GM18520 (cell line): Measurements from ENCODE around the gene VMAC.

ENCODE experiments used
- ATAC-seq: cut with Tn5 transposase; IDR thresholded peaks from one replicate; pipeline ENCODE4 v1.9.1; 2021; ENCODE audit not compliant: unreplicated experiment

Gene VMAC

DNA sequence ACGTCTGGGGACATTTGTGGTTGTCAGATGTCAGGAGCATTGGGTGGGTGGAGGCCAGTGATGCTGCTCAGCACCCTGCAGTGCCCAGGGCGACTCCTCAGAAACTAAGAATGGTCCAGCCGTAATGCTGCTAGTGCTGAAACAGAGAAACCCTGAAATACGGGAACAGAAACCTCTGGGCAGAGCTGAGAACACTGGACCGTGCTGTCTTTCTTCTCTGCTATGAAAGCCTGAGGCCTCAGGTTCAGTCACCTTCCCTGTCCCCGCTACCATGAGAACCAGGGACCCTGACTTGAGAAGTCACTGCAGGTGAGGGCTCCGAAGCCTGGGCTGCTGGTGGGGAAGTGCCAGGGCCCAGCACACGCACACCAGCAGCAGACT, 22.8 kb downstream of the VMAC start:
- no peak for ATAC-seq

DNA sequence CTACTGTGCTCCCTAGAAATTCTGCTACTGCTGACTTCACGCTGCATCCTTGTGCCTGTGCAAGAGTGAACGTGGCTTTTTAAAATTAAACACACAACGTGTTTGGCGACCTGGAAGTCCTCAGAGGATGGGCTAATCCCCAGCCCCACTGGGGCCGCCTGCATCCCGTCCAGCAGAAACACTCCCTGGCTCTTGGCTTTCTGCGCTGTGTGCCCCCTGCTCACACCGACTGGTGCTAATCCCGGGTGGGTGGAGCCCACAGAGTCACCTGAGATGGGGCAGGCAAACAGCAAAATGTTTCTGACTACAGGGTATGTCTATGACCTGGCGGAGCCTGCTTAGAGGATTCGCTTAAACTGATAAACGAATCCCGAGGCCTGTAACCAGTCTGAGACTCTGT, 24.5 kb downstream of the VMAC start:
- no peak for ATAC-seq

DNA sequence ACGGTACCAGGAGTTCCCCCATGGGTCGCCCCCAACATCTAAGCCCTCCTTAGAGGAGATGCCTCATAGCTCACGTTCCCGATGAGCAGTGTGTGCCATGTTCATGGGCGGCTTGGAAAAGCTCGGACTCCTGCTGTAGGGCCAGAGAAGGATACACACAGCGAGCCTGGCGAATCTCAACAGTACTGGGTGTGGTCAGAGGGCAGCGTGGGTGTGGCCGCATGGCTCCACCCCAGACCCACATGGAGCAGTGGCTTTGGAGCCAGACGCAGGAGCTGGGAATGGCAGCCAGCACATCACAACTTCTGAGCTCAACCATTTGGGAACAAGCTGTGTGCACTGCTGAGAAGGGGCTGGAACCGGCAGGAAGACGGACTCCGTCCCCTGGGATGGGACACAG, 25.0 kb downstream of the VMAC start:
- no peak for ATAC-seq

DNA sequence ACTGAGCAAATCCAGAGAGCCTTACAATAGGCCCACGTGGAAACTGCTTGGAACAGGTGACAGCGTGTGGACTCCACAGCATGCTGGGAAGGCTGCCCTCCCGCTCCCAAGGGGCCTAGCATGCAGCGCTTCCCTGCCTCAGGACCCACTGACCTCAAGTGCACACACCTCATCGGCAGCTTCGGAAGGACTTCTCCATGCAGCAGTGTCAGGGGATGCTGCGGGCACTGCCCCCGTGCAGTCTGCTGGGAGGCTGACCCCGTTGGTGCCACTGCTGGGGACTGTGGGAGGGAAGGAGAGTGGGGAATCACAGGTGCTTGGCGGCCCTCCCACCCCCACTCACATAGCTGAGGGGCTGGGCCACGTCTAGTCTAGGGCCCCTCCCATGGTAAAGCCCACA, 26.6 kb downstream of the VMAC start:
- ATAC-seq = no peak

DNA sequence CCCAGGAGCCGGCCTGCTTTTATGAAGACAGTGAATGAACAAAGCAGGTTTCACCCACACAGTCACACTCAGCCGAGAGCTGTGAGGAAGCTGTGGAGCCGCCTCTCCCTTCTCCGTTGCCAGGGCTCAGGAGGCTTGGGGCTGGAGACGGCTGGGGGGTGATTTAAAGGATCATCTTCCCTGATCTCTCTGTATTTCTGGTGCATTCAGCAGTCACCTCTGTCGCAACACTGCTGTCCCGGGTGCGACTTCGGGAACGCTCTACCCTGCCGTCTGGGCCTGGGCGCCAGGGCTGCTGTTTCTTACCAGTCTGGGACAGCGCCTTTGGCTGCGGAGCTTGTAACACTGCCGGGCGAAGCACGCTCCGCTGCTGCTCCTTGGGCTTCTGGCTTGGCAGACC, 27.5 kb downstream of the VMAC start:
- ATAC-seq = no peak

GRCh38 chr19:5932609-5933262, 28.1 kb downstream of the VMAC start:
- no peak for ATAC-seq

DNA sequence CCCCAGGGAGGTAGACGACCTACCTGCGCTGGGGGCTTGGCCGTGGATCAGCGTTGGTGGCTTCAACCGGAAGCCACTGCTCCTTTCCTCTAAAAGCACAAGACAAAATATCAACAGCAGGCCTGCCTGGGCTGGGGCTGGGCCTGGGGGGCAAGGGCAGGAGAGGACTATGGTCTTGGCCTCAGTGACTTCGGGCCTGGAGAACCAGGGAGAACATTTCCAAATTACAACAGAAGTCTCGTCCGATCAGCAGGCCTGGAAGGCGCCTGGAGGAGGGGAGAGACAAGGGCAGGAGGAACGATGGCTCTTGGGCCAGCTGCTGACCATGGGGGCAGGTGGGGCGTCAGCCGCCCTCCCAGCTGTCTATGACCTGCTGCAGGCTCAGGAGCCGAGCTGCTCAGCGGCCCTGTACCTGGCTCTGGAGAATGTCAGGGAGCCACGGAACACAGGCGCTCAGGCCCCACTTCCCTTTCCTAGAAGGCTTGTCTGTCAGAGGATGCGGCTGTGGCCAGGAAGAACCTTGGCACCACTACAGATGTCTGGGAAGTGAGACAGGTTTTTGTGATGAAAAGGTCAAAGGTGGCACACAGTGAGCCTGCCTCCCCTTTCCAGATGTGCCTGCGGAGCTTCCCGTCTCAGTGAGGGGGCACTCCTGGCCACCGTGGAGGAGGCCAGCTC, 28.9 kb downstream of the VMAC start:
- ATAC-seq = no peak

GRCh38 chr19:5934069-5934401, 29.4 kb downstream of the VMAC start:
- ATAC-seq = no peak

- no peak for ATAC-seq
Observed at GRCh38 chr19:5934774-5935472, 30.3 kb downstream of the VMAC start.

DNA sequence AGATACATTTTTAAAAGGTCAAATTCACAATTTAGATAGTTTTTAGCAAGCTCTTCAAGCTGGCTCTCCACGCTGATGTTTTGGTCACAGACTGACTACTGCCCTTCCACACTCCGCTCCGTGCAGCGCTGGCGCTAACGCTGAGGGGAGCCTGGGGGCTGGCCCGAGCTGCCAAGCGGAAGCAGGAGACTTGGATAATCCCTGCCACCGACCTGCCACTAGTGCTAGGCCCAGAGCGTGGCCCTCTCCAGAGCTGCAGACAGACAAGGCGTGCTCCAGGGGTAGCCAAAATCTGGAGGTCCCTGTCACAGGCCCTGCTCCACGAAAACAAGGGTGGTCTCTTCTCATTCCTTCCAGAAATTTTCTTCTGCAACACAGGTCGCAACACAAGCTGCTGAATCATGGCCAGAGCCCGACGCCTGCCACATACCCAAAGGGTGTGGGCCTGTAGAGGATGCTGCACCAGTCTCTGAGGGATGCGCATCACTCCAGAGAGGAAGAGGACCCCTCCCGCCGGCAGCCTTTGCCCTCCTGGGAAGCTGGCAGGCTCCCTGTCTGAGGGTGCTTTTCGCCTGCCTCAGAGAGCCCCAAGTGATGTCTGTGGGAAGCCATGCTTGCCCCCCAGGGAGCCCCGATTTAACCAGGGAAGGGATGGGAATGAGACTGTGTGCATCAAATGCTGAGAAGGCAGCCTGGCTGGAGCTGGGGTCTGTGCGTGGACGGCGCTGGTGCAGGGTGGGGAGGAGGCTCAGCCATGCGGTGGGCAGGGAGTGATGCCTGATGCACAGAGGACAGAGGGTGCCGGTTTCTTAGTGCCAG, 31.0 kb downstream of the VMAC start:
- no peak for ATAC-seq

GRCh38 chr19:5936292-5936592, 31.6 kb downstream of the VMAC start:
- ATAC-seq = no peak

GRCh38 chr19:5937550-5937949, 32.9 kb downstream of the VMAC start:
- ATAC-seq = no peak

DNA sequence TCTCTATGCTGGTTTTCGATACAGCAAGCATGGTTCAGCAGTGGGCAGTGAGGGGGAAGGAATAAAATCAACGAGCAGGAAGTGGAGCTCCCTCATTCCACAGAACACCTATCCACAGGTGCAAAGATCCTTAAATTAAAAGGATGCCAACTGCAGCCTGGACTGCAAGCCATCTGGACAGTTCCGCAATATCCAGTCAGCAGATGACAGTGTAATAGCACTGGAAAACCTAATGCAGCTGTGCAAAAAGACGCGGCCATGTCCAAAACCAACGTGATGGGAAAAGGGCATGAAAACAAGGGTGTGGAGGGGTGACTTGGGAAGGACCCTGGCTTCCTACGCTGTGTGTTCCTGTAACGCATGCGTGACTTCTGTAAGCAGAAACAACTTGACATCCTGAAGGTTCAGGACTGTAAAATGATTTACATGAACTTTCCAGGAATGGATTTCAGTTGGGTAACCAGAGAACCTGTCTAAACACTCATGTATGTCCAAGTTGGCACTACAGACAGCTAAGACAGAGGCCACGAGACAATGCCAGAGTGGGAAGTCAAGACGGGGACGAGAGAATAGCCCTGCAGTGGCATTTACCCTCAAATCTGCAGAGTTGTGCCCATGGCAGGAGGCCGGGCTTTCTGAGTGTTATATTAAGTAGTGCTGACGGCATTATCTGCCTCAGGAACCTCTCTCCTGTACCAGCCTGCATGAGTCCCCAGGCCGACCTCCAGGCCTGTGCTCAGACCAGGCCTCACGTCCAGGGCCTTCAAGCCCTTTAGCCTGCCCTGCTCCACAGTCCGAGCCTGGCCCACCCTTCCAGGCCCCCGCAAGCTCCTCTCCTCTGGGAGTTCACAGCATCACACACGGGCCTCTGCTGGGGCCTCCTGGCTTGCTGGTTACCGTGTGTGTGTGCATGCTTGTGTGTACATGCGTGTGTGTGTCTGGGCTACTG, 35.9 kb downstream of the VMAC start:
- ATAC-seq = no peak

- ATAC-seq = no peak
Observed at GRCh38 chr19:5941673-5942072, 37.0 kb downstream of the VMAC start.

- ATAC-seq = no peak
Observed at GRCh38 chr19:5943045-5943444, 38.4 kb downstream of the VMAC start.

- no peak for ATAC-seq
Observed at GRCh38 chr19:5943623-5944022, 39.0 kb downstream of the VMAC start.

GRCh38 chr19:5947435-5947834, 42.8 kb downstream of the VMAC start:
- ATAC-seq = no peak

DNA sequence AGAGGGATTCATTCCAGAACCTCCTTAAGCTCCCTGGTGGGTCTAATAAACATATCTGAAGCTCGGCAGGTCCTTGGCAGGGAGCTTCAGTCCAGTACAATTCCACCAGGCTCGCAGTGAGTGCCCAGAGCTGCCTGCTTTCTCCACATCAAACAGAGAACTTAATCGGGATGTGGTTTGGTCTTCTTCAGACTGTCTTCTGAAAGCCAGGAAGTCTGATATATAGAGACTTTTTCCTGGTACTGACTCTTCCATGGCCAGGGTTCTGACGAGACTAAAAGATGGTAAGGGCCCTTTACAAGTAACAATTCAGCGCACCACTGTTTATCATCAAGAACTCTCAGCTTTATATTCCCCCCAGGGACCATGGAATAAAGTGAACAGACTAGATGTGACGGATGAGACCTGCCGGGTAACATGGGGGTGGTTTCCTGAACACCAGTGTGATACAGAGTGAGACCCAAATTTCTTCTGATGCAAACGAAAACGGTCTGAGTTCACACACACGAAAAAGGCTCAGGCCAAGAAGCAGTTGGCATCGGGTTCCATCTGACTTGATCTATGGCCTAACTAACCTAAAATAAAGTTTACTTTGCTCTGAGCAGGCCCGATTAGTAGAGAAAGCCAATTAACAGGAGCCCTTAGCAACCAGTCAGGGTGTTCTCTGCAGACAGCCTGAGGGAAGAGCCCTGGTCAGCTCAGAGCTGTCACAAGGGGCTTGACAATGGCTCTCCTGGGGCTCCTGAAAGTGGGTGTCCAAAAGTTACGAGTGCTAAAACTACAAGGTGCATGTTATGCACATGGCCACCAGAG, 44.3 kb downstream of the VMAC start:
- no peak for ATAC-seq

- ATAC-seq = no peak
Observed at GRCh38 chr19:5949792-5950305, 45.2 kb downstream of the VMAC start.

DNA sequence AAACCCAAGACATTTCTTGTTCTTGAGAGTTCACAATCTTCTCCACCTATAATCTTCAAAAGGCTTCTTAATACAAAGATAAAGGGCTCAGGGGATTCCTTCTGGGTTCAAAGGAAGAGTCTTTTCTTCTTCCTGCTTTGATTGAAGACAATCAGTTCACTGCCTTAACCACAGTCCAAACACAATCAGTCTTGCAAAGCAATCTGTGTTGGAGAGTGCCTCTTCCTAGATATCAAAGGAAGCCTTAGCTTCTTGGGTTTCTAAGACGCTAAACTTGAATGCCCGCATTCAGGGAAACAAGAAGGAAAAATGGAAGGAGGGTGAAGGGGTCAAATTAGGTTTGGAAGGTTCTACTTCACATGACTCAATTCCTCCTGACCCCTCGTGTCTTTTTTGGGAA, 46.1 kb downstream of the VMAC start:
- ATAC-seq = no peak
